ENCODE results near the gene FER. TPM values are rescaled to one million over a fixed set of nuclear protein-coding genes. Genes with fewer than 3 reads are reported as not detected.
"Not testable (repeated sequence)": the region's sequence is repeated elsewhere in the genome, so short reads cannot be mapped to it uniquely, and the experiment has no call there.

FER gene
- total RNA-seq, 1 donor from 2014 or later: 11.8 TPM

GRCh38 chr5:108760512-108760911, 12.8 kb downstream of the FER start:
- TF ChIP-seq, protein P1, sequence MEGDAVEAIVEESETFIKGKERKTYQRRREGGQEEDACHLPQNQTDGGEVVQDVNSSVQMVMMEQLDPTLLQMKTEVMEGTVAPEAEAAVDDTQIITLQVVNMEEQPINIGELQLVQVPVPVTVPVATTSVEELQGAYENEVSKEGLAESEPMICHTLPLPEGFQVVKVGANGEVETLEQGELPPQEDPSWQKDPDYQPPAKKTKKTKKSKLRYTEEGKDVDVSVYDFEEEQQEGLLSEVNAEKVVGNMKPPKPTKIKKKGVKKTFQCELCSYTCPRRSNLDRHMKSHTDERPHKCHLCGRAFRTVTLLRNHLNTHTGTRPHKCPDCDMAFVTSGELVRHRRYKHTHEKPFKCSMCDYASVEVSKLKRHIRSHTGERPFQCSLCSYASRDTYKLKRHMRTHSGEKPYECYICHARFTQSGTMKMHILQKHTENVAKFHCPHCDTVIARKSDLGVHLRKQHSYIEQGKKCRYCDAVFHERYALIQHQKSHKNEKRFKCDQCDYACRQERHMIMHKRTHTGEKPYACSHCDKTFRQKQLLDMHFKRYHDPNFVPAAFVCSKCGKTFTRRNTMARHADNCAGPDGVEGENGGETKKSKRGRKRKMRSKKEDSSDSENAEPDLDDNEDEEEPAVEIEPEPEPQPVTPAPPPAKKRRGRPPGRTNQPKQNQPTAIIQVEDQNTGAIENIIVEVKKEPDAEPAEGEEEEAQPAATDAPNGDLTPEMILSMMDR (IDR thresholded peaks at IDR 0.05): no peak
- H3K27me3 ChIP-seq: no peaks in the 10 kb centered on the region
- H3K4me3 ChIP-seq: no peak overlapping the region
- peaks cover 0 to 4% of the 10 kb centered on the region in 2 donors for H3K36me3 ChIP-seq
- peaks cover 5% of the 10 kb centered on the region in 2 donors for H3K9me3 ChIP-seq
- intact Hi-C loops (cut with DNase I): no loop called here
- no peak for DNase-seq (ENCODE audit: low spot score in 2 of 2)
- no peak overlapping the region for H3K27ac ChIP-seq
- no peaks in the 10 kb centered on the region for H3K4me1 ChIP-seq

DNA sequence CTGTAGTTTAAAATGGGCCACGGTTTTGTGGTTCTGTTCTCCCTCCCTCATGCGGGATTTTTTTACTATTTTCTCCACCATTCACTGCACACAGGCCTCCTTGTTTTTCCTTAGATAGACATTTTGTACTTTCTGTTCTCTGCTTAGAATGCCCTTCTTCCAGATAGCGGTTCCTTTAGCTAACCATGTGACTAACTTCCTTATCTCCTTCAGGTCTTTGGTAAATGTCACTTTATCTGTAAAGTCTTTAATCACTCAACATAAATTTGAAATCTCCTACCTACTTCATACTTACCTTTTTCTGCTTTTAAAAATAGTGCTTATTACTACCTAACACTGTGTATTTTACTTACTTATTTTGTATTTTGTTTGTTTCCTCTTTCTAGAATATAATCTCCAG, 15.0 kb downstream of the FER start:
- H3K4me3 ChIP-seq: no peak overlapping the region
- intact Hi-C loops (cut with DNase I): no loop called here
- no peak overlapping the region for H3K27ac ChIP-seq
- no peaks in the 10 kb centered on the region for H3K4me1 ChIP-seq
- peaks cover 5% of the 10 kb centered on the region in 2 donors for H3K9me3 ChIP-seq
- no peaks in the 10 kb centered on the region for H3K27me3 ChIP-seq
- H3K36me3 ChIP-seq: peaks cover 0 to 4% of the 10 kb centered on the region in 2 donors
- DNase-seq (ENCODE audit: low spot score in 2 of 2): no peak
- TF ChIP-seq, protein P1 (IDR thresholded peaks at IDR 0.05): no peak

- peaks cover 0 to 4% of the 10 kb centered on the region in 2 donors for H3K36me3 ChIP-seq
- H3K4me3 ChIP-seq: no peak overlapping the region
- no peak for DNase-seq (ENCODE audit: low spot score in 2 of 2)
- no peaks in the 10 kb centered on the region for H3K4me1 ChIP-seq
- intact Hi-C loops (cut with DNase I): no loop called here
- TF ChIP-seq, protein P1 (IDR thresholded peaks at IDR 0.05): no peak
- peaks cover 5% of the 10 kb centered on the region in 2 donors for H3K9me3 ChIP-seq
- no peaks in the 10 kb centered on the region for H3K27me3 ChIP-seq
- no peak overlapping the region for H3K27ac ChIP-seq
Observed at GRCh38 chr5:108763222-108763916, 15.7 kb downstream of the FER start.

DNA sequence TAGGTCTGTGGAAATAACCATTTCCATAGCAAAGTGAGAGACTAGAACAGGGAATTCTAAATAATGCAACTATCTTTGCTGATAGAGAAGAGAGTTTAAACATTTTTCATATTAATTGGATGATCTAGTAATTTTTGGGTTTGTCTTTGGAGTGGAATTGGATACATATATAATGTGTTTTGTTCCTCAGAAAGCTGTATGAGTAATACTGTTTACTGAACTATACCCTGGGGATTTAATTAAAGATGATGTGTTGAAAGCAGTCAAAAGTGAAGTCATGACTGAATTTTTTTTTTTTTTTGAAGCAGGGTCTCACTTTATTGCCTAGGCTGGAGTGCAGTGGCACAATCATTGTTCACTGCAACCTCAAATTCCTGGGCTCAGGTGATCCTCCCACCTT, 17.9 kb downstream of the FER start:
- no peak overlapping the region for H3K27ac ChIP-seq
- TF ChIP-seq, protein P1 (IDR thresholded peaks at IDR 0.05): no peak
- no peaks in the 10 kb centered on the region for H3K9me3 ChIP-seq
- H3K4me3 ChIP-seq: no peak overlapping the region
- no peak for DNase-seq (ENCODE audit: low spot score in 2 of 2)
- H3K36me3 ChIP-seq: no peaks in the 10 kb centered on the region
- intact Hi-C loops (cut with DNase I): no loop called here
- H3K4me1 ChIP-seq: no peaks in the 10 kb centered on the region
- H3K27me3 ChIP-seq: no peaks in the 10 kb centered on the region

- intact Hi-C loops (cut with DNase I); H3K4me3 ChIP-seq; H3K27ac ChIP-seq; H3K27me3 ChIP-seq; H3K4me1 ChIP-seq; H3K9me3 ChIP-seq; H3K36me3 ChIP-seq; DNase-seq (ENCODE audit: low spot score in 2 of 2): not testable (repeated sequence)
Observed at GRCh38 chr5:108766916-108767315, 19.2 kb downstream of the FER start.

DNA sequence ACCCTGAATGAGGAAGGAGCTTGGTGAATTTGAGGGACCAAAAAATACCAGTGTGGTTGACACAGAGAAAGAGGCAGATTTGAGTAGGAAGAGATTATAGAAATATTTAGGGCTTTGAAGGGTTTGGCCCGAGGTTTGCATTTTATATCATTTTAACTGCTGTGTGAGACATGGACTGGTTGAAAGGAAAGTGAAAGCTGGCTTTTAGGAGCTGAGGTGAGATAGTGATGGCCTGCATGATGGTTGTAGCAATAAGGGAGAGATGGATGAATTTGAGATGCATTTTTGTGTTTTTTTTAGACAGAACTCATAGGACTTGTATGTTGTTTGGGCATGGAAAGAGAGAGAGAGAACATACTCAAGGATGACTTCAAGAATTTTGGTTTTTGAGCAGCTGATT, 21.7 kb downstream of the FER start:
- Histone ChIP-seq H3K4me3 (no peak overlapping the region), H3K27me3 (no peaks in the 10 kb centered on the region), H3K9me3 (no peaks in the 10 kb centered on the region), H3K36me3 (peaks cover 0 to 11% of the 10 kb centered on the region in 2 donors), H3K4me1 (no peaks in the 10 kb centered on the region), H3K27ac (no peak overlapping the region)
- DNase-seq (ENCODE audit: low spot score in 2 of 2): no peak
- TF ChIP-seq, protein P1 (IDR thresholded peaks at IDR 0.05): no peak
- intact Hi-C loops (cut with DNase I): no loop called here
